ENCODE data around the gene APMAP. TPM values are rescaled to one million over a fixed set of nuclear protein-coding genes. Genes with fewer than 3 reads are reported as not detected.
A peak's percentile ranks its signal among the peaks of the same experiment; 100 is the strongest.

The APMAP gene
- total RNA-seq, 4 donors from 2014 or later: 24.2 to 108 (median 29.3) TPM

- H3K9me3 ChIP-seq: no peaks in the 10 kb centered on the region
- DNase-seq (no peak), ATAC-seq (no peak)
- no peaks in the 10 kb centered on the region for H3K27me3 ChIP-seq
- intact Hi-C loops (cut with DNase I; ENCODE audit: low total_unique reads): no loop called here
- no peak overlapping the region for H3K4me3 ChIP-seq
- TF ChIP-seq CTCF (IDR thresholded peaks at IDR 0.05 in 4 of 5, conservative IDR thresholded peaks at IDR 0.05 in 1 of 5): no peak
- H3K36me3 ChIP-seq: no peaks in the 10 kb centered on the region
- H3K4me1 ChIP-seq: peaks cover 81 to 91% of the 10 kb centered on the region in 2 donors
- in situ Hi-C loops (cut with MboI; ENCODE audit: low sequenced_read_pairs in 4 of 4): no loop called here
- H3K27ac ChIP-seq: peak overlapping the region; percentile 52 to 95 (median 94)
Observed at GRCh38 chr20:25036331-25036936, 43.9 kb upstream of the APMAP start.

DNA sequence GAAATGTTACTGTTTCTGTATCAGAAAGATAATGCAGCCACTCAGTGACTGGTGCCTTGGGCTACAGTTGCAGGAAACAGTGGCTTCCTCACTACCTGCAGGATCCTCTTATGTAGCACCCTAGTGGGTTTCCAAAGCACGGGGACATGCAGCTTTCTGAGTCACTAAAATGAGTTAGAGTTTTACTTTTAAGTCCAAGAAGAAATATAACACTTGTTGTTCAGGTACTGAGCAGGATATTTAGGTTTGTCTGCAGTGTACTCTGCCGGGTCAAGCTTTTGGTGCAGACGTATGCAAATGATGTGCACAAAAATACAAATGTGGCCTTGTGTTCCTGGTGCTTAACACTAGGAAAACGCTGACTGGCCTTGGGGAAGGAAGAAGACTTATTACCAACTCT lies 43.4 kb upstream of the APMAP start:
- in situ Hi-C loops (cut with MboI; ENCODE audit: low sequenced_read_pairs in 4 of 4) (no loop called here), intact Hi-C loops (cut with DNase I; ENCODE audit: low total_unique reads) (no loop called here)
- Histone ChIP-seq H3K9me3 (no peaks in the 10 kb centered on the region), H3K27ac (peak overlapping the region in 3 of 4 donors; percentile 52 to 95 (median 92)), H3K36me3 (no peaks in the 10 kb centered on the region), H3K27me3 (no peaks in the 10 kb centered on the region), H3K4me1 (peaks cover 75 to 91% of the 10 kb centered on the region in 2 donors), H3K4me3 (no peak overlapping the region)
- DNase-seq (peak in 1 of 2 donors; percentile 2), ATAC-seq (no peak)
- TF ChIP-seq CTCF (IDR thresholded peaks at IDR 0.05 in 4 of 5, conservative IDR thresholded peaks at IDR 0.05 in 1 of 5): no peak
- no peak for TF ChIP-seq POLR2A (IDR thresholded peaks at IDR 0.05)

- Histone ChIP-seq H3K27me3 (no peaks in the 10 kb centered on the region), H3K9me3 (no peaks in the 10 kb centered on the region), H3K36me3 (no peaks in the 10 kb centered on the region), H3K4me3 (no peak overlapping the region), H3K4me1 (peaks cover 57 to 78% of the 10 kb centered on the region in 2 donors), H3K27ac (peak overlapping the region; percentile 24 to 64 (median 54))
- in situ Hi-C loops (cut with MboI; ENCODE audit: low sequenced_read_pairs in 4 of 4): no loop called here
- TF ChIP-seq CTCF (IDR thresholded peaks at IDR 0.05 in 4 of 5, conservative IDR thresholded peaks at IDR 0.05 in 1 of 5): no peak
- no peak for TF ChIP-seq POLR2A (IDR thresholded peaks at IDR 0.05)
- ATAC-seq: no peak
- no peak for DNase-seq
- intact Hi-C loops (cut with DNase I; ENCODE audit: low total_unique reads): no loop called here
Observed at GRCh38 chr20:25033924-25034300, 41.4 kb upstream of the APMAP start.

GRCh38 chr20:25033265-25033923 lies 40.8 kb upstream of the APMAP start:
- Histone ChIP-seq H3K4me3 (no peak overlapping the region), H3K9me3 (no peaks in the 10 kb centered on the region), H3K27ac (peak overlapping the region; percentile 24 to 64 (median 54)), H3K4me1 (peaks cover 51 to 73% of the 10 kb centered on the region in 2 donors), H3K27me3 (no peaks in the 10 kb centered on the region), H3K36me3 (no peaks in the 10 kb centered on the region)
- DNase-seq (no peak), ATAC-seq (peak; percentile 45 to 72)
- TF ChIP-seq CTCF (IDR thresholded peaks at IDR 0.05 in 4 of 5, conservative IDR thresholded peaks at IDR 0.05 in 1 of 5) (no peak), POLR2A (IDR thresholded peaks at IDR 0.05) (no peak)
- in situ Hi-C loops (cut with MboI; ENCODE audit: low sequenced_read_pairs in 4 of 4): no loop called here
- intact Hi-C loops (cut with DNase I; ENCODE audit: low total_unique reads): no loop called here

Measured in gastrocnemius medialis (tissue), 4 donors.